Trophoblast cell (in vitro differentiated cells and primary cell): ENCODE results near the gene ATP8A2.

ENCODE experiments used
- DNase-seq, 2 donors: peaks; one replicate each; pipeline ENCODE4 v3.0.0-alpha.2; 2016
- H2AFZ ChIP-seq: 2 replicates; pipeline ENCODE4 v1.6.1; 2013; ENCODE audit warnings: low read length, moderate library complexity, mild to moderate bottlenecking; ENCODE audit not compliant: insufficient read depth, poor library complexity
- H2AK5ac ChIP-seq: 2 replicates; pipeline ENCODE4 v1.6.1; 2013; ENCODE audit warnings: mild to moderate bottlenecking, low read length
- H2BK120ac ChIP-seq: 2 replicates; pipeline ENCODE4 v1.6.1; 2013; ENCODE audit warnings: low read length, mild to moderate bottlenecking, moderate library complexity; ENCODE audit not compliant: insufficient read depth, poor library complexity
- H2BK12ac ChIP-seq: 2 replicates; pipeline ENCODE4 v1.6.1; 2013; ENCODE audit warnings: mild to moderate bottlenecking, low read length, moderate library complexity
- H2BK5ac ChIP-seq: 2 replicates; pipeline ENCODE4 v1.6.1; 2013; ENCODE audit warnings: low read length, low read depth, moderate library complexity, mild to moderate bottlenecking; ENCODE audit not compliant: poor library complexity
- H3K14ac ChIP-seq: 2 replicates; pipeline ENCODE4 v1.6.1; 2013; ENCODE audit warnings: mild to moderate bottlenecking, low read length
- H3K18ac ChIP-seq: 2 replicates; pipeline ENCODE4 v1.6.1; 2013; ENCODE audit warnings: mild to moderate bottlenecking, low read length
- H3K23ac ChIP-seq: 2 replicates; pipeline ENCODE4 v1.6.1; 2013; ENCODE audit warnings: low read length
- H3K27ac ChIP-seq: 2 replicates; pipeline ENCODE4 v1.5.1; 2013; ENCODE audit warnings: low read depth, mild to moderate bottlenecking, inconsistent platforms, low read length, moderate library complexity
- H3K27me3 ChIP-seq: 2 replicates; pipeline ENCODE4 v1.6.1; 2013; ENCODE audit warnings: inconsistent platforms, mild to moderate bottlenecking, low read length, moderate library complexity; ENCODE audit not compliant: insufficient read depth
- H3K36me3 ChIP-seq, 2 experiments: 1 replicate in 1 of 2; 2 replicates in 1 of 2; pipeline ENCODE4 v1.6.1; 2013; ENCODE audit warnings: low read length in 2 of 2, mild to moderate bottlenecking in 2 of 2, moderate library complexity in 1 of 2; ENCODE audit not compliant: insufficient read depth in 2 of 2, control insufficient read depth in 1 of 2
- H3K4ac ChIP-seq: 2 replicates; pipeline ENCODE4 v1.6.1; 2013; ENCODE audit warnings: low read depth, mild to moderate bottlenecking, low read length, moderate library complexity
- H3K4me1 ChIP-seq, 2 experiments: 1 replicate in 1 of 2; 2 replicates in 1 of 2; pipeline ENCODE4 v1.6.1; 2013; ENCODE audit warnings: low read length in 2 of 2, mild to moderate bottlenecking in 2 of 2, moderate library complexity in 1 of 2; ENCODE audit not compliant: insufficient read depth in 2 of 2, control insufficient read depth in 1 of 2
- H3K4me2 ChIP-seq: 2 replicates; pipeline ENCODE4 v1.6.1; 2013; ENCODE audit warnings: inconsistent platforms, mild to moderate bottlenecking, low read length, moderate library complexity
- H3K4me3 ChIP-seq: 2 replicates; pipeline ENCODE4 v1.5.1; 2013; ENCODE audit warnings: mild to moderate bottlenecking, low read depth, low read length, inconsistent platforms
- H3K79me1 ChIP-seq: one replicate; pipeline ENCODE4 v1.6.1; 2013; ENCODE audit warnings: low read length
- H3K79me2 ChIP-seq: 2 replicates; pipeline ENCODE4 v1.6.1; 2013; ENCODE audit warnings: low read length, mild to moderate bottlenecking; ENCODE audit not compliant: control insufficient read depth, insufficient read depth, poor library complexity
- H3K9ac ChIP-seq: 2 replicates; pipeline ENCODE4 v1.6.1; 2013; ENCODE audit warnings: mild to moderate bottlenecking, low read length
- H3K9me3 ChIP-seq: 2 replicates; pipeline ENCODE4 v1.6.1; 2013; ENCODE audit warnings: low read depth, mild to moderate bottlenecking, control low read depth, inconsistent platforms, low read length; ENCODE audit not compliant: insufficient read depth
- H4K12ac ChIP-seq: 2 replicates; pipeline ENCODE4 v1.6.1; 2013; ENCODE audit warnings: low read depth, mild to moderate bottlenecking, low read length, moderate library complexity
- H4K8ac ChIP-seq: 2 replicates; pipeline ENCODE4 v1.6.1; 2013; ENCODE audit warnings: low read depth, mild to moderate bottlenecking, low read length, moderate library complexity
- H4K91ac ChIP-seq: one replicate; pipeline ENCODE4 v1.6.1; 2013; ENCODE audit warnings: low read depth, mild to moderate bottlenecking, low read length, moderate library complexity
- WGBS: extraction: QIAGEN DNeasy Blood & Tissue Kit; methylation state at CpG from one replicate; pipeline ENCODE4 v1.1.7; 2013; ENCODE audit warnings: missing lambda C conversion rate; ENCODE audit not compliant: insufficient read length, insufficient coverage; ENCODE audit errors: extremely low coverage; 5-methylcytosine and 5-hydroxymethylcytosine counted together

The ATP8A2 gene

GRCh38 chr13:25906191-25906661 is 534.5 kb downstream of the ATP8A2 start:
- H3K9ac ChIP-seq = no peak overlapping the region
- no peak overlapping the region for H3K4ac ChIP-seq
- no peak overlapping the region for H2BK120ac ChIP-seq
- WGBS = no CpG with 5 or more reads among the region's 7 CpGs
- H4K91ac ChIP-seq = no peak overlapping the region
- H2AFZ ChIP-seq = peak overlapping the region; percentile 17
- no peaks in the 10 kb centered on the region for H3K79me1 ChIP-seq
- H3K27me3 ChIP-seq = no peaks in the 10 kb centered on the region
- no peak overlapping the region for H3K23ac ChIP-seq
- H3K79me2 ChIP-seq = no peaks in the 10 kb centered on the region
- no peak overlapping the region for H2BK5ac ChIP-seq
- DNase-seq = no peak
- H3K9me3 ChIP-seq = no peaks in the 10 kb centered on the region
- H4K8ac ChIP-seq = no peak overlapping the region
- H4K12ac ChIP-seq = no peak overlapping the region
- no peak overlapping the region for H2AK5ac ChIP-seq
- H3K36me3 ChIP-seq = no peaks in the 10 kb centered on the region
- no peak overlapping the region for H3K27ac ChIP-seq
- H2BK12ac ChIP-seq = no peak overlapping the region
- H3K4me1 ChIP-seq = peaks cover 4 to 7% of the 10 kb centered on the region in 2 experiments
- H3K14ac ChIP-seq = no peak overlapping the region
- H3K4me2 ChIP-seq = no peak overlapping the region
- H3K18ac ChIP-seq = no peak overlapping the region
- no peak overlapping the region for H3K4me3 ChIP-seq

GRCh38 chr13:25908366-25908765 is 536.6 kb downstream of the ATP8A2 start:
- WGBS = no CpG with 5 or more reads among the region's 4 CpGs
- H3K18ac ChIP-seq = no peak overlapping the region
- H2BK5ac ChIP-seq = no peak overlapping the region
- H3K4me1 ChIP-seq = peaks cover 4 to 7% of the 10 kb centered on the region in 2 experiments
- H3K79me1 ChIP-seq = no peaks in the 10 kb centered on the region
- no peak overlapping the region for H4K8ac ChIP-seq
- H2BK12ac ChIP-seq = no peak overlapping the region
- H3K27ac ChIP-seq = no peak overlapping the region
- H3K4ac ChIP-seq = no peak overlapping the region
- H3K4me2 ChIP-seq = no peak overlapping the region
- H3K27me3 ChIP-seq = no peaks in the 10 kb centered on the region
- no peak overlapping the region for H3K4me3 ChIP-seq
- no peak overlapping the region for H2BK120ac ChIP-seq
- no peak overlapping the region for H4K12ac ChIP-seq
- H3K79me2 ChIP-seq = no peaks in the 10 kb centered on the region
- no peak overlapping the region for H3K23ac ChIP-seq
- no peaks in the 10 kb centered on the region for H3K9me3 ChIP-seq
- H4K91ac ChIP-seq = no peak overlapping the region
- H2AK5ac ChIP-seq = no peak overlapping the region
- no peak overlapping the region for H3K14ac ChIP-seq
- DNase-seq = no peak
- no peak overlapping the region for H2AFZ ChIP-seq
- H3K36me3 ChIP-seq = no peaks in the 10 kb centered on the region
- no peak overlapping the region for H3K9ac ChIP-seq

GRCh38 chr13:25910243-25910642 is 538.5 kb downstream of the ATP8A2 start:
- Histone ChIP-seq H3K9ac (no peak overlapping the region), H2AFZ (no peak overlapping the region), H4K12ac (no peak overlapping the region), H3K4me3 (no peak overlapping the region), H3K27ac (no peak overlapping the region), H3K27me3 (no peaks in the 10 kb centered on the region), H3K23ac (no peak overlapping the region), H3K36me3 (no peaks in the 10 kb centered on the region), H3K14ac (no peak overlapping the region), H4K91ac (no peak overlapping the region), H3K4ac (no peak overlapping the region), H3K9me3 (no peaks in the 10 kb centered on the region), H2BK120ac (no peak overlapping the region), H3K4me1 (peaks cover 4 to 7% of the 10 kb centered on the region in 2 experiments), H2BK12ac (no peak overlapping the region), H2BK5ac (no peak overlapping the region), H4K8ac (no peak overlapping the region), H3K18ac (no peak overlapping the region), H2AK5ac (no peak overlapping the region), H3K79me1 (no peaks in the 10 kb centered on the region), H3K79me2 (no peaks in the 10 kb centered on the region), H3K4me2 (no peak overlapping the region)
- no CpG with 5 or more reads among the region's 4 CpGs for WGBS
- no peak for DNase-seq

GRCh38 chr13:25910991-25911419 is 539.2 kb downstream of the ATP8A2 start:
- Histone ChIP-seq H3K18ac (no peak overlapping the region), H3K4me3 (no peak overlapping the region), H3K36me3 (no peaks in the 10 kb centered on the region), H4K8ac (no peak overlapping the region), H3K4me1 (peaks cover 0 to 4% of the 10 kb centered on the region in 2 experiments), H3K27ac (no peak overlapping the region), H4K12ac (no peak overlapping the region), H3K9me3 (no peaks in the 10 kb centered on the region), H2BK120ac (no peak overlapping the region), H3K4ac (no peak overlapping the region), H3K23ac (no peak overlapping the region), H3K9ac (no peak overlapping the region), H3K27me3 (no peaks in the 10 kb centered on the region), H3K79me2 (no peaks in the 10 kb centered on the region), H3K4me2 (no peak overlapping the region), H2BK12ac (no peak overlapping the region), H2AK5ac (no peak overlapping the region), H2BK5ac (no peak overlapping the region), H3K14ac (no peak overlapping the region), H2AFZ (no peak overlapping the region), H4K91ac (no peak overlapping the region), H3K79me1 (no peaks in the 10 kb centered on the region)
- DNase-seq = no peak
